Measurements from ENCODE around the gene ELL2.

DNA sequence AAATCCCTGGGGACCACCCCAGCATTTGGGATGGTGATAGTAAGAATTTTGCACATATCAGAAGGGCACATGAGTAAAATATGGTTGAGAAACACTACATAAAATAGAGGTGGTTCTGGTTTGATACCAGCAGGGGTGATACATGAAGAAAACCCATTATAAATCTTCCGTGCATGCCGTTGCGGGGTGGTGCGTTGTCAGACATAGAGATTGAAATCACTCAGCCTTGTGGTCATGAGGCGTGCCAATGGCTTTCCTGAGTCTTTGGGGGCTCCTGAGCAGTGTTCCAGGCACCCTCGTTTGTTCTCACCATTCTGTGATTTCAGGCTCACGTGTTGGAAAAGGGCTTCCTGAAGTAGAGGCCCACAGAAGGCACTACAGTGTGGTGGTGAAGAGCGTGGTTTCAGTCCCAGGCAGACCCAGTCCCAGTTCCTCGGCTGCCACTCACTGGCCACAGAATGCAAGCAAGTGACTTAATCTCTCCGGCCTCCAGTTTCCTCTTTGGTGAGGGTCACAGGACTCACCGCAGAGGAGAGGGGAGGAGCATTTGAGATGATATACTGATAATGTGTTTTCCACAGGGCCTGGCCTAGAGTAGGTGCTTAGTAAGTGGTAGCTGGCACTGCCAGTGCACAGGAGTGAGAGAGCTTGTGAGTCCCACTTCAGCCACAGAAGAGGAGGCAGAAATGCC is 118.7 kb downstream of the ELL2 start:
- TF ChIP-seq POLR2A (IDR thresholded peaks at IDR 0.05; ENCODE audit: low read length) (peak; percentile 30), GATA1 (IDR thresholded peaks at IDR 0.05; ENCODE audit: low read depth, low read length) (no peak)

Measured in erythroblast (primary cell).